NCI-H1694 (cell line): ENCODE measurements around the gene SQOR.

Experiments
- DNase-seq: peaks from one replicate; lab custom pipeline; 2025; lab: John Stamatoyannopoulos, UW

Gene SQOR

DNA sequence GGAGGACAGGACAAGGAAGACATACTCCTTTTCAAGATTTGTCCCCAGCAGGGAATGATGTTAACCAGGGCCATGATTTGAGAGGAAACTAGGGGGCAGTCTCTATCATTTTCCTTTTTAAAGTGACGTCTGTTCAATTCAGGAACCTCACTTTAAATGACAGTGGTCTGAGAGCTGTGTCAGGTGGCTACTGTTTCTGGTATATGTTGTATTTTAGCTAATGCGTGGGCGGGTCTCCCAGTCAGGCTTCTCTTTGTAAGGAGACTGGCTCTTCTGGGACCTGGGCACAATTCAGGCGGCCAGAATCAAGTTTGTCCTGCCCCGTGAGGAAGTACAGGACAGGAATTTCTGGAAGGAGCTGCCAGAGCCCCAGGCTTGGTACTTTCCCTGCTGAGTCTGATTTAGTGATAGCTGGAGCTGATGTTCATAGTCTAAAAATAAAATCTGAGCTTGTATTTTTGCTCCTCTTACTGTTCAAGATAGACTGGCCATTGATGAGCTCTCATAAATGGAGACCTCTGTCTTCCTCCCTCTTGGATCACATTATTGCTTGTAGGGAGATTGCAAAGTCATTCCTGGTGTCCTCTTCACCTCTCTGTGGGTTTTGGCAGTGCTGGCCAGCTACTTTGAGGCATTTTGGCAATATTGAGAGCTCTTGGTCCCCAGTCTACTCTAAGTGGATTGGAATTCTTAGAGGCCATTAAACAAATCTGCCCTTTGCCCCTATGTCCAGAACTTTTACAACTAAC, 25.6 kb downstream of the SQOR start:
- DNase-seq: no peak

DNA sequence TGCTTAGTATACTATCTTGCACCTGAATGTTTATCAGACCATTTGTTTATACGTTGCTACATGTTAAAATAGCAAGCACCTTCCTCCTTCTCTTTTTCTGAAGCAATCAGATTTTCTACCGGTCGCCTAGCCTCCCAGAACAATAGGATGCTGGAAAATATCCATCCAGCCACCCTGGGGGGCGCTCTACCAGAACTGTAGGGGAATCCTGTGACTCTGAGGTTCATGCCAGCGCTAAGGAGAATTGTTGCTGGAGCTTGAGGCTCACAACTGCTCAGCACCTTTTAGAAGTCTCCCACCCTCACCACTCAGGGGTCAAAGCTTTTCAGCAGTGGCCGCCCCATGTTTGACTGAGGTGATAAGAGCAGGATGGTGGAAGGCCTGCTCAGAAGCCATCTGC, 27.5 kb downstream of the SQOR start:
- DNase-seq: no peak

DNA sequence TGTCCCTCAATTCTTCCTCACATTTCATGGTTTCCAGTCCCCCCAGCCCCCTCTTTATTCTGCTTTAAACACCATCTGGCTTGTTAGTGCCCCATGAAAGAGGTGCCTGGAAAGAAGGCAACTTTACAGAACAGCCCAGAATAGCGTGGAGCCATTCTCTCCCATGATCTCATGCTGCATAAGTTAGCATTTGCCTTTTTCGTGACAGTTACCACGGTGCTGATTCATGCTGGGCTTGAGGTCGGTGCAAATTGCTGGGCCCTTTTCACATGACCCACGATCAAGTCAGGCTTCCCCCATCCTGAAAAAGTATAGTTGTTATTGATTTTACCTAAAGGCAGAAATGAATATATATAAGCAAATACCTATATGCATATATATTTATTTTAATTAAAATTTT, 29.6 kb downstream of the SQOR start:
- no peak for DNase-seq

DNA sequence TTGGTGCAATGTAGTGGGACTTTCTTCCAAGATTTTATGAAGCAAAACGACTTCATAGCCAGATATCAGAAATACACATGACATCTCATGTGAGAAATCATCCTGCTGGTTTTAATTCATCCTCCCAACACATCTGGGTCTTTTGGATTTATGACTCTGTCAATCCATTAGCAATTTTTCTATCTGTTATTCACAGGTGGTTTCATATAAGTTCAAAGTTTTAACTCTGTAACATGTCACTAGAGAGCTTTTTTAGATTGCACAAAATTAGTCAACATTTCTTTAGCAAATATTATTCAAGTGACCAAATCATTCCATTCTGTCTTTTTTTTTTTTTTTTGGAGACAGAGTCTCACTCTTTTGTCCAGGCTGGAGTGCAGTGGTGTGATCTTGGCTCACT, 30.4 kb downstream of the SQOR start:
- DNase-seq: no peak

DNA sequence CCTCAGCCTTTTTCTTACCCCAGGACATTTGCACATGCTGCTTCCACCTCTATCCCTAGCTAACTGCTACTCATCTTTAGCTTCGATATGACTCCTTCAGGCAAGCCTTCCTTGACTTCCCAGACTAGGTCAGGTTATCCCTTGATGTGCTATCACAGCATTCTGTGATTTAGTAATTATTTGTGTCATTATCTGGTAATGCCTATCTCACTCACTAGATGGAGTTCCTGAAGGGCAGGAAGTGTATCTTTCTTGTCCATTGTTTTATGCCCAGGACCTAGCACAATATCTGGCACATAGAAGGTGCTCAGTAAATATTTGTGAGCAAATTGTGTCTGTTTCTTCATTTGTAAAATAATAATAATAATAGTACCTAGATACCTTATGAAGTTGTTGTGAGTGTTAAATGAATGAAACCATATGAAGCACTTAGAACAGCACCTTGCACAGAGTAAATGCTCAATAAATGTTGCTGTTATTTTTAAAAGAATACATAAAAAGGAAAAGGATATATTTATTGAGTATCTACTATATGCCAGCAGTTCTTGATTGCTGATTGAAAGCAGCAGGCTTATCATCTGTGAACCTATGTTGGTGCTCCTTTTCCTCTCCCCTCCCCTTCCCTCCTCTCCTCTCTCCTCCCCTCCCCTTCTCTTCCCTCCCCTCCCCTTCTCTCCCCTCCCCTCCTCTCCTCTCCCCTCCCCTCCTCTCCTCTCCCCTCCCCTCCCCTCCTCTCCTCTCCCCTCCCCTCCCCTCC, 31.5 kb downstream of the SQOR start:
- no peak for DNase-seq

DNA sequence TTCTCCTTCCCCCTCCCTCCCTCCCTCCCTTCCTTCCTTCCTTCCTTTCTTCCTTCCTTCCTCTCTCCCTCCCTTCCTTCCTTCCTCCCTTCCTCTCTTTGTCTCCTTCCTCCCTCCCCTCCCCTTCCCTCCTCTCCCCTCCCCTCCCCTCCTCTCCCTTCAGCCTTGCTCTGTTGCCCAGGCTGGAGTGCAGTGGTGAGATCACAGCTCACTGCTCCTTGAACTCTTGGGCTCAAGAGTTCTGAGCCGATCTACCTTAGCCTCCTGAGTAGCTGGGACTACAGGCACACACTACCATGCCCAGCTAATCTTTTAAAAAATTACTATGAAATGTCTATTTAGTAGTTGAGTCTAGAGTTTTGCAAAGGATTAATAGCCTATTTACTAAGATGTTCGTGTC, 32.2 kb downstream of the SQOR start:
- DNase-seq: no peak

DNA sequence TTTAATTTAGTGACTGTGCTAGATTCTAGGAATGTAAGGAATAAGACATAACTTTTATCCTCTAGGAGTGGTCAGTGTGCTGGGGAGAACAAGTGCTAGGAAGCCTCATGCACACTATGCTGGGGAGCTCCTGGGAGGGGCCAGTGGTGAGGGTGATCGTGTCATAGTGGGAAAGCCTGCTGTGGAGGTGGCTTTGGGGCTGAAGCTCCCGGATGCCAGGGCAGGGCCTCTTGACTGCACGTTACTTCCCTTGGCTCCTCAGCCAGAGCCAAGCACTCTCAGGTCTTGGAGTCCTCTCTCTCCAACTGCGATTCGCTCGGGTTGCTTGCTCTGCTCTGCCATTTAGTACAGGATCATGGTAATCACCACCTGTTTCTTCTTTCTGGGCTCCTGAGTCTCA, 33.6 kb downstream of the SQOR start:
- DNase-seq: no peak

DNA sequence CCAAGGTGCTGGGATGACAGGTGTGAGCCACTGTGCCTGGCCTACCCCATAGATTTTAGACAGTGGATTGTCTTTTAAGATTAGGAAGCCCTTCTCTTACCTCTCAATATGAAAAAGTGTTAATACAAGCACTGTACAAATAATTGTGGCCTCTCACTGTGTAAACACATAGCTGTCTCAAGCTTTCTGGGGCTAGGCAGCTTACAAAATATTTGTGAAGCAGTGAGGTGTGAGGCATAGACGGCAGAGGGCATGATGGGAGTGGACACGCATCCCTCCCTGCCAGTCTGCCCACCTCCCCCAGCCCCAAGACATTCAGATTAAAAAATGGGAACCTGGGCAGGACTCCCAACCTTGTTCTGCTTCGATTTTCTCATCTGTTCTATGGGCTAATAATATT, 34.6 kb downstream of the SQOR start:
- DNase-seq: no peak

DNA sequence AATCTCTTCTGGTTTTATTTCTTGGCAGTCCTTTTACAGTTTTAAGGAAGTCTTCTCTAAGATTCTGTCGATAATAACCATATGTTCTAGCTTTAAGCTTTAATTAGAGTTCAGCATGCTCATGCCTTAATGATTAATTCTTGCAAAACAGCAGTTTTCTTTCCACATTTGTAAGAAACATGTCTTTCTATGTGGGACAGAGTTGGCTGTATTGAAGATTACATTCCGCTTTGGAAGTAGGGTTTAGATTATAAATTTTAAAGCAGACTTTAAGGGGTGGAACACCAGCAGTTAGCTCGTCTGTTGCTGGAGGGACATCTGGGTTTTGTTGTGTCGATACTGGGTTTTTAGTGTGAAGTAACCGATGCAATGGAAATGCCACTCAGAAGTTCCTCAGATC, 35.3 kb downstream of the SQOR start:
- no peak for DNase-seq

DNA sequence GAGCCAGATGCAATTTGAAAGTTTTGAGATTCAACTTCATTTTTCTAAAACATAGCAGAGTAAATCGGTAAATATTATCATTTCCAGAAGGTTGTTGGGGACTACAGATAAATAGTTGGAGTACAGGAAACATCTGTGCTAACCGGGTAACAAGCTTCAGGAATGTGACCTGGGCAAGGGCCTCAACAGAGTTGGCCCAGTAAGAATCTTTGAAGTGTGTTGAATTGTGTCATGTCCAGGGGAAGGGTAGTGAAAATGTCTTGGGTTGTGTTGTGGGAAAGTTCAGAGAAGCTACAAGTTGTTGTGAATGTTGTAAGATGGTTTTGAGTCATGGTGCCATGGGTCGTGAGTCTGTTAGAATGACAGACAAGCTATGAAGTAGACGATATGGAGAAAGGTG, 35.7 kb downstream of the SQOR start:
- no peak for DNase-seq

DNA sequence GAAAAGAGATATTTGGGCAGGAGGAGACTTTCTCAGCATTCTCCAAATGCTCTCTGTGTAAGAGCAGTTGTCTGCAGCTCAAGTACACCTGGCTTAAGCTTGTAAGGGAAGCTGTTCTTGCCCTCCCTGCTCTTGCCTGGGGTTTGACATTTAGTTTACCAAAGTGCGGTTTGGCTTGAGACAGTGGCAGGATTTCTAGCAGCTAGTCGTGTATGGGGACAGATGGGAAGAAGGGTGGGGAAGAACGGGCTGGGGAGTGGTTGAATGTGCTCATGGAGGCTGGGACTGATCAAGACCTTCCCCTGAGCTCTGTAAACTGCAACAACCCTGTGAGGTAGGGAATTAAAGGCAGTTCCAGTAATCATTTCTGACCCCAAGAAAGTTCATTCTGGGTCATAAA, 39.8 kb downstream of the SQOR start:
- no peak for DNase-seq

DNA sequence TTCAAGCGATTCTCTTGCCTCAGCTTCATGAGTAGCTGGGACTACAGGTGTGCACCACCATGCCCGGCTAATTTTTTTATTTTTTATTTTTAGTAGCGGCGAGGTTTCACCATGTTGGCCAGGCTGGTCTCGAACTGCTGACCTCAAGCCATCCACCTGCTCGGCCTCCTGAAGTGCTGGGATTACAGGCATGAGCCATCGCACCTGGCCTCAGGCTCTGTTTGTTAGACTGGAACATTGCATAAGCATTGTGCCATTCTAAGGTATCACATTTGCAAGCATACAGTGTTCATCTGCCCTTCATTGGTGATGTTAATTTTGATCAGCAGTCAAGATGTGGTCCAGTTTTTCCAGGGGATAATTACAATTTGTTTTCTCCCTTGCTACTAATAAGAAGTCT, 43.0 kb downstream of the SQOR start:
- DNase-seq: no peak

DNA sequence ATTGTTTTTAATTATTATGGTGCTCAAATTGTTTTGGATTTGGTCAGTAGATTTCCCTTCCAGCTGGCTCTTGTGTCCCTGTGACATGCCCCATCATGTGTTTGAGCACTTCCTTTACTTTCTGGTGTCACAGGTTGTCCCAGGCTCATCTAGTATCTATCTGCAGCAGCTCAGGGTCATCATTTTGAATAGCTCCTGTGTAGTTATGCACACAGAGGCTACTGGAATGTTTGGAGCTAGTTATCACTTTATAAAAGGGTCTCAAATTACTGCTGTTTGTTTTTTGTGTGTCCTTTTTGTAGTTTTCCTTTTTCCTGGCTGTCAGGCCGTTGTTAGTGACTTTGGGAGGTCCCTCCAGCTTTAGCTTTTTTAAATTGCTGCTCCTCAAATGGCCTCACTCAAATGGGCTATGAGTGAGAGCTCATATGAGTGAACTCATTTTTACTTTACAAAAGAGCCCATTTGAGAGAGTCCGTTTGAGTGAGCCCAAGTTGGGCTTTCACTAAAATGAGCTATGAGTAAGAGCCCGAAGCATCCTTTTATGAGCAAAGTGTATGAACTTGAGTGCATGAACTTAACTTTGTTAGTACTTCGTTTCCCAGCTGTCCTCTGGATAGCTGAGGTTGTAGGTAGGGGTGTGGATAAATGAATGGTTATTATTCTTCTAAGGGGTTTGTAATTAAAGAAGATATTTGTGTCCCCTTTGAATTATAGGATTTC, 43.8 kb downstream of the SQOR start:
- no peak for DNase-seq

DNA sequence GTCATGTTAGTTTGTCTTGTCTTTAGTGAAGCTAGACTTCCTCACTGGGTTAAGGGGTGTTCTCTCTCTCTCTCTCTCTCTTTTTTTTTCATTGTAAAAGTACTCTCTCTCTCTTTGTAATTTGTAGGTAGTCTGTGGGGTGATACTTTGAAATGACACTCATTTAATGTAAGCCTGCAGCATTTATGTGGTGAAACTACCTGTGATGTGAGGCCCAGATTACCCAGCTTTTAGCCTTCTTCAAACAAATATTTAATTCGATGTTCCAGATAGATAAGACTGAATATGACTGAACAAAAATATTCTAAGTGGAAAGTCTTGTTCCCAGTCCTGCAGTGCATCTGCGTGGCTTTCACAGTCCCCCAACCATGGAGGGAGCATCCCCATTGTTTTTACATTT, 49.7 kb downstream of the SQOR start:
- DNase-seq: no peak

DNA sequence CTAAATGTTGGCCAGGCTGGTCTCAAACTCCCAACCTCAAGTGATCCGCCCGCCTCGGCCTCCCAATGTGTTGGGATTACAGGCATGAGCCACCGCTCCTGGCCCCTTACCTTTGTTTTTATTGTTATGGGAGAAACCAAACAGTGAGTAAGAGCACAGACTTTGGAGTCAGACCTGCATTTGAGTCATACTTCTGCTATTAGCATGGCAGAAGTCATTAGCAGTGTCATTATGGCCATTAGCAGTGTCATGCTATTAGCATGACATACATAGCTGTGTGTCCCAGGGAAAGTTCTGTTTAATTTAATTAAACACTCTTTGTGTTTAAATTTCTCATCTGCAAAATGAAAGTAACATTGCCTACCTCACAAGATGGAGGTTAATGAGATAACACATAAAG, 54.8 kb downstream of the SQOR start:
- DNase-seq: no peak

DNA sequence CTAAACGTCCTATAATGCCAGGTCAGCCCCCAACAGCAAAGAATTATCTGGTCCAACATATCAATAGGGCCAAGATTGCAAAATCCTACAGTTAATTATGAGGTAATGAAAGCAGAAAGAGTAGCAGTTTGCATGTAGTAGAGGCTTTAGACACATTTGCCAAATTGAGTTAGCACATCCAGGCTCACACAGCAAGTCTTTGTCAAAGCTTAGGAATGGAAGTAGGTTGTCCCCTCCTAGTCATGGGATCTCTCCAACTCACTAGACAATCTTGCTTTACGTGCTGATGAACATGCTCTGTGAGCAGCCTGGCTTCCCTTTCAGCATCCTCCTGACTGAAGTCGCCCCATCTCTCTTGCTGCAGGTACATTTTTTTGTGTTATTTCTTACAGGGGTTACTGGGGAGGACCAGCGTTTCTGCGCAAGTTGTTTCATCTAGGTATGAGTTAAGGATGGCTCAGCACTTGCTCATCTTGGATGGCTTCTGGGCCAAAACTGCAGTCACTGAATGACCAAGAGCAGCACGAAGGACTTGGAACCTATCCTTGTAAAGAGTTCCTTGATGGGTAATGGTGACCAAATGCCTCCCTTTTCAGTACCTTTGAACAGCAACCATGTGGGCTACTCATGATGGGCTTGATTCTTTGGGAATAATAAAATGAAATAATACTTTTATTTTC, 55.9 kb downstream of the SQOR start:
- no peak for DNase-seq

DNA sequence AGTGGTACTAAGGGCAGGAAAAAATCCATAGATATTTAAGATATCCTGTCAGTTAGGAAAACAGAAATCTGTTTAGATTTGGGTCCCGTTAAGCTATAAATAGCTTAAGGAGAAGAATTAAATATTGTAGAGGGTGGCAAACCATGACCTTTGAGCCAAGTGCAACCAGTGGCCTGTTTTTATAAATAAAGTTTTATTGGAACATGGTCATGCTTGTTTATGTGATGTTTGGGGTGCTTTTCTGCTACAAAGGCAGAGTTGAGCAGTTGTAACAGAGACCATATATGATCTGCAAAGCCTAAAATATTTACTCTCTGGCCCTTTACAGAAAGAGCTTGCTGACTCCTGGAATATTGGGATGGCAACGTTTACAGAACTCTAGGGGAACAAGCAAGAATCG, 66.3 kb downstream of the SQOR start:
- DNase-seq: no peak

DNA sequence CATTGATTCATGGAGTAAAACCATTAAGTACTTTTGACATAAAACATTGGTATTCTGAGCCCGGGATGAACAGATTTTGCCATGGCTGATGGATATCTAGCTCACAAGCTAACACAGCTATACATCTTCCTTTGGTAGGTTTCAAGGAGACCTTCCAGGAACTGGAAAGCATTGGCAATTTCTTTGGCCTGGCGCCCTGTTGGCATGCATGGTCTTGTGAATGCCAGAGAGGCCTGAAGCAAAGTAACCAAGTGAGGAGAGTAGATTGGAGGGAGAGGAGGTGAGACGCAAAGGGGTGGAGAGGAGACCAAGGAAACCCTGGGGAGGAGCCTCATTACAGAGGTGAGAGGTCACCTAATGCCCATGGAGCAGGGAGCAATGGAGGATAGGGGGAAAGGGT, 67.2 kb downstream of the SQOR start:
- no peak for DNase-seq

DNA sequence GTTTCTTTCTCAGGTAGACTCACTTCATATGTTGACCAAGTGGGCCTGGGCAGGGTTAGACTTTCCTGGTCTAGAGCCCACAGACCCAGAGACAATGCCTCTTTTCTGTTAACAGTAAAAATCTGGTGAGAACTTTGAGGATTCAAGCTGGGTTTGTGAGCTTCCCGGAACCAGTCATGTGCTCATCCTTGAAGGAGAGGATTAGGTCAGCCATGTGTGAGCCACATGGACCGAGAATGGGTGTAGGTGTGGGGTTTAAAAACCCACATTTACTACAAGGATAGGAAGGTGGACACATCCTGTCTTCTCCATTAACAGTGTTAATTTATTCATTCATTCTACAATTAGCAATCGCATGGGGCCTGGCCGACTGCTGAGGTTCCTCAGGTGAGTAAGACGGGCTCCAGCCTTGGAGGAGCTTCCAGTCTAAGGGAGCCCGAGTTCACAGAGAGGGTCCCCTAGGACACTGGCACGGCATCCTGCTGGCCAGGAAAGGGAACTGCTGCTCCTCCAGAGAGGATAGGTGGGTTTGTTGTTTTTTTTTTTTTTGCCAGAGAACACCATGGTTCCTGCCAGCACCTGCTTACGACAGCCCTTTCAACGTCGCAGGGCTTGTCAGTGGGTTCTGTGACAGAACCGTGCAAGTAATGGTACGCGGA, 69.0 kb downstream of the SQOR start:
- DNase-seq: no peak

DNA sequence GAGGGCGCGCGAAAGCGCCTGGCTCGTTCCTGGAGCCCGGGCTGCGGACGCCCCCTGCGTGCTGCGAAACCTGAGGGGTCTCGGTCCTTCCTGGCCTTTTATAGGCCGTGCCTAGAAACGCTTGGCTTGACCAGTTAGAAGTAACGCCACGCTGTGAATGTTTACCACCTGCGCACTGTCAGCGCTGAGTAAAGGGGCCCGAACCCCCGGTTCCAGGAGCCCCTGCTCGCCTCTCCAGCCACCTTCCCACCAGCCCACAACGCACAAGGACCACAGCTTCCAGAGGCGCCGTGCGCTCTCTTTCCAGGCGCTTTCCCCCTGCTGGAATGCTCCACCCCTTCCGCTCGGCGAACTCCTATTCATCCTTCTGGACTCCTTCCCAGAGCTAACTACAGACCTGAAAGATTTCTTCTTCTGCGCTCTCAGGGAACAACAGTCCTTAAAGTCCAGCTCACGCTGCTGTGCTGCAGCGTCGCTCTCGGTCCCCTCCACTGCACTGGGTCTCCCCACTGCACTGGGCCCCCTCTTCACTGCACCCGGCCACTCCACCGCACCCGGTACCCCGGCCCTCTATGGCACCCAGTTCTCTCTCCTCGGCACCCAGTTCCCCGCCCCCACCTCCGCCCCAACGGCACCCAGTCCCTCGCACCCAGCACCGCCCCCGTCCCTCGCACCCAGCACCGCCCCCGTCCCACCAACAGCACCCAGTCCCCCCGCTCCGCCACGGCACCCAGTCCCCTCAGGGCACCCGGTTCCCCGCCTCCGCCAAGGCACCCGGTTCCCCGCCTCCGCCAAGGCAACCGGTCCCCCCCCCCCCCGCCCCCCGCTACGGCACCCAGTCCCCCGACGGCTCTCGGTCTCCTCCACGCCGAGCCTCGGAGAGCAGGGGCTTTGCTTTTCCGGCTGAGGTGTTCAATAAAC, 69.8 kb downstream of the SQOR start:
- no peak for DNase-seq
